HG03460 (cell line): ENCODE results near the gene TFF1.

Source experiments
- ATAC-seq: cut with Tn5 transposase; IDR thresholded peaks from one replicate; pipeline ENCODE4 v1.9.1; 2021; ENCODE audit not compliant: unreplicated experiment

Gene TFF1

DNA sequence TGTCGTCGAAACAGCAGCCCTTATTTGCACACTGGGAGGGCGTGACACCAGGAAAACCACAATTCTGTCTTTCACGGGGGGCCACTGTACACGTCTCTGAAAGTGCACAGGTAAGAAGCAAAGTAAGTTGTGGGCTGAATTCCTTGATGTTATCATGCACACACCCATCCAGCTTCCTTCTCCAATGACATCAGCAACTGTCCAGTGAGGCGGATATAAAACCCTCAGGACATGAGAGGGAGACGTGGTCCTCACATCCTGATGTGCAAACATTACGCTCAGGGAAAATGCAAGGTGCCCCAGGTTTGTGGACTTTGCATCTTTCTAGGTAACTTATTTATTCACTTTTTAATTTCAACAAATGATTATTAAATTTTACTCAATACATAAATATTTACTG is 3.0 kb downstream of the TFF1 start:
- no peak for ATAC-seq

DNA sequence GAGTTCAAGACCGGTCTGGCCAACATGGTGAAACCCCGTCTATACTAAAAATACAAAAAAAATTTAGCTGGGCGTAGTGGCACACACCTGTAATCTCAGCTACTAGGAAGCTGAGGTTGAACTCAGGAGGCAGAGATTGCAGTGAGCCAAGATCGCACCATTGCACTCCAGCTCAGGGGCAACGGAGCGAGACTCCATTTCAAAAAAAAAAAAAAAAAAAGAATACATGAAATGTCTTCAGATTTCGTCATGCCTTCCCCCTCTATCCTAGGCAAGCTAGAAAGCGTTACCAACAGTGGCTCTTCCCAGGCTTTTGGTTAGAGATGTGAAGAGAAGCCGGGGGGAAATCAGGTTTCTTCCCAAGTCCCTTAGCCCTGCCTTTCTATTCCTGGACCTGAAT is 3.6 kb downstream of the TFF1 start:
- ATAC-seq = no peak

DNA sequence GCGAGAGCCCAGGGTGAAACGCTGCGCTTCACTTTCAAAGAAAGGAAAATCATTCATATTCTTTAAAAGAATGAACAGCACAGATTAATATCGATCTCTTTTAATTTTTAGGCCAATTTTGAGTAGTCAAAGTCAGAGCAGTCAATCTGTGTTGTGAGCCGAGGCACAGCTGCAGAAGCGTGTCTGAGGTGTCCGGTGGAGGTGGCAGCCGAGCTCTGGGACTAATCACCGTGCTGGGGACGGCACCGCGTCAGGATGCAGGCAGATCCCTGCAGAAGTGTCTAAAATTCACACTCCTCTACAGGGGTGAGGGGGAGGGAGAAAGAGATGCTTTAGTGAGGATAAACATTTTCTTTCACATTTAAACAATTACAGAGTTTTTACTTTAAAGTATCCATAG is 4.1 kb downstream of the TFF1 start:
- no peak for ATAC-seq

DNA sequence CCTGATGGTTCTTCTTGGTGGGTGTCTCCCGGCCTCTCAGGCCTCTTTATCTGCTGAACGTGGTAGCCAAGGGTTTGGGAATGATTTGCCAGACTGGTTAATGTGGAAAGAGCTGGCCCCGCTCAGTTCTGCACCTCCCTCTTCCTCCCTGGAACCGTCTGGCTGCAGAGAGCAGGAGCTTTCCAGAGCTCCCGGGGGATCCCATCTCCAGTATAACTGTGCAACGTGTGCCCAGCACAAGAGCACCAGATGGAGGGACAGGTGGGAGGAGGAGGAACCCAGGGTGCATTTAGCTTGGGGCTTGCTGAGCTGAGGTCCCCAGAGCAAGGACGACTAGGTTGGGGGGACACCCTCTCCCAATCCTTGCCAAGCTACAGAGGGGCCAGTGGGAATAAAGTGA is 5.0 kb downstream of the TFF1 start:
- no peak for ATAC-seq

DNA sequence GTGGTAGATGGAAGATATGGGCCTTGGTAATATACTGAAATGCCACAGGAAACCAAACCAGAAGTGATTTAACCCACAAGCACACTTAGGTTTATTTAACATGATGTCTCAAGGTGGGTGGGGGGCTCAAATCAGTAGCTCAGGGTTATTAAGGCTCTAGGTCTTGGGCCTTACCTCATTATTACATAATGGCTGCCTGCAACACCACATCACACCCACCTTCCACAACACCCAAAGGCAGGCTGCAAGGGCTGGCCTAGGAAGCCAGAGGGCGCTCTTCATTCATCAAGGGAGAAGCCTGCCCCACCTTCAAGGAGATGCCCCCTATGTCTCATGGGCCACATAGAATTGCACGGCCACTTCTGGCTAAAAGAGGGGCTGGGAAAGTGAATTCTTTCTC is 6.0 kb downstream of the TFF1 start:
- no peak for ATAC-seq

DNA sequence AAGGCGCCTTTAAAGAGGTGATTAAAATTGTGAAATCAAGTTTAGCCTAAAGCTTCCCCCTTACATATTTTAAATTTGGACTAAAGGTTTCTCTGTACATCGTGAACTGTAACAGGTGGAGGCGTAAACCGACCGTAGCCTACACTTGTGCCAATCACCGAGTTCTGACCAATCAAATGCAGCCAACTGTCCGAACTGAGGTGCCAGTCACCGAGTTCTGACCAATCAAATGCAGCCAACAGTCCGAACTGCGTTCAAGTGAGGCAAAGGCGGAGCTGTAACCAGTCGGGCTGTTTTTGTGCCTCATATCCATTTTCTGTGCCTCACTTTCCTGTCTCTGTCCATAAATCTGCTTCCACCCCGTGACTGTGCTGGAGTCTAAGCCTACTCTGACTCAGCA is 7.4 kb downstream of the TFF1 start:
- ATAC-seq = no peak

DNA sequence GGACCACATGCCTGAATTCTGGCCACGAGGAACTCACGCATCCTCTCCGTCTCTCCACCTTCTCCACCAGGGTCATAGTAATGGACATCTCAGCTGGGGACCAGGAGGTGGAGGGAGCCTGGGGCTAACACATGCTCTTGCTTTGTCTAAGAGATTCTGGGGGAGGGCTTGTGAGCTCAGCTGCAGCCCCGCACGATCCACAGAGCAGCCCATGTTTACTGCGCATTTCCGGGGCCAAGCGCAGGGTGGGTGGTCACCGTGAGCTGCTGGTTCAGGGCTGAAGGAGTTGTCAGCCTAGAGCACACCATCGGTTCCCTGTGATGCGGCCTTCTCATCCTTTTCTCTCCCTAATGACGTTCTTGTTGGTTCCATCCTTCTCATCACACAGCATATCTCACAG is 8.1 kb downstream of the TFF1 start:
- ATAC-seq = no peak

DNA sequence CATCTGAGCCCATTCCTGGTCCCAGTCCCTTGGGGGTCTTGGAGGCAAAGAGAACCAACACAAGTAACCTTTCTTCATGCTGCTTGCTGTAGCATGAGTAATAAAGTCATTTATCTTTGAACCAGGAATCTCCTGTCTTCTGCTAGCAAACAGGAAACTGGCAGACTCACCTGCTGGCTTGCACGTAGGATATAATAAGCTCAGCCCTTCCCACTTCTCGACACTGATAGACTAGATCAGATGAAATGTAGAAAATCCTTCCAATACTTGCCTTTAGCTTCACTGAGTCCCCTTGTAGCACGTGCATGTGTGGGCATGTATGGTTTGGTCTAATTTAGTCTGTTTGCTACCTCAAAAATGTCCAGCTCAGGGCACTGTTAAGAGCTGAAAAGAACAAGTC is 9.0 kb downstream of the TFF1 start:
- ATAC-seq = no peak

DNA sequence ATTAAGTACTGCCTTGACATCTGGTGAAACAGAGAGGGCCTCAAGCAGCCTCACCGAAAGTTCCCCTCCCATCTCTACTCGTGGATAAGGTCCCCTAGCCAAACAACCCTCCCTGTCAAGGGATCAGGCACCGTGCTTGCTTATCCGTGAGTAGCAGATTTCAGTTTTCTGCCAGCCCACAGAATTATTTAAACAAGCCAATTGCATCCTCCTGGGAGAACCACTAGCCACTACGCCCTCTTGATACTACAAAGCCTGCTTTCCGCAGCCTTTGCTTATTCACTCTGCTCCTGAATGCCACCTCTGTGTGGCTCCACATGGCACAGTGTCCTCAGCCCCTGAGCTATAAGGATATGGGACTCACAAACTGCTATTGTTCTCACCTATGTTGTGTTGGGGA is 9.7 kb downstream of the TFF1 start:
- no peak for ATAC-seq

DNA sequence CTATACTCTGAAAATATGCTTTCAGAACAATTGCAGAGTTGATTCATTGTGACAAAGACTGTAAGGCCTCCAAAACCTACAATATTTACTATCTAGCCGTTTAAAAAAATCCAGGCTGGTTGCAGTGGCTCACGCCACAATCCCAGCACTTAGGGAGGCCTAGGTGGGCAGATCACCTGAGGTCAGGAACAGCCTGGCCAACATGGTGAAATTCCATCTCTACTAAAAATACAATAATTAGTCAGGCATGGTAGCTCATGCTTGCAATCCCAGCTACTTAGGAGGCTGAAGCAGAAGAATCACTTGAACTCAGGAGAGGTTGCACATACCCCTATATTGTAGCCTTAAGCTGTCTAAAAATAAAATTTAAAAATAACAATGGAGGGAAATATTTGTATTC is 10.3 kb downstream of the TFF1 start:
- no peak for ATAC-seq

DNA sequence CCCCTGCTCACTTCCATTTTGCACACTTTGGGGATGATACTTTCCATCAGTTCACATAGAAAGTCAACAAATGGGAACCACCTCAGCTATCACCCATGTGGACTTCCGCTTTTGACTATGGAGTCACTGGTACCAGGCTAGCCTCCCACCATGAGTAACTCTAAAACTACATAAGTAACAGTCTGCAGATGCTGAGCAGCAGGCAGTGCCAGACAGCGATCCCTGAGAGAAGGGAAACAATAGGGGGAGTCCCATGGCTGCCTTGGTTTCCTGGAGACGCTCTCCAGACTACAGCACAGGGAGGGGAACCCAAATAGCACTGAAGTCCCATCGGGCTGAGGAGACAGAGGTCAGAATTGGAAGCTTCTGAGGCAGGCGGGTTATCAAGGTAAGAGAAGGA is 12.7 kb downstream of the TFF1 start:
- ATAC-seq = no peak

DNA sequence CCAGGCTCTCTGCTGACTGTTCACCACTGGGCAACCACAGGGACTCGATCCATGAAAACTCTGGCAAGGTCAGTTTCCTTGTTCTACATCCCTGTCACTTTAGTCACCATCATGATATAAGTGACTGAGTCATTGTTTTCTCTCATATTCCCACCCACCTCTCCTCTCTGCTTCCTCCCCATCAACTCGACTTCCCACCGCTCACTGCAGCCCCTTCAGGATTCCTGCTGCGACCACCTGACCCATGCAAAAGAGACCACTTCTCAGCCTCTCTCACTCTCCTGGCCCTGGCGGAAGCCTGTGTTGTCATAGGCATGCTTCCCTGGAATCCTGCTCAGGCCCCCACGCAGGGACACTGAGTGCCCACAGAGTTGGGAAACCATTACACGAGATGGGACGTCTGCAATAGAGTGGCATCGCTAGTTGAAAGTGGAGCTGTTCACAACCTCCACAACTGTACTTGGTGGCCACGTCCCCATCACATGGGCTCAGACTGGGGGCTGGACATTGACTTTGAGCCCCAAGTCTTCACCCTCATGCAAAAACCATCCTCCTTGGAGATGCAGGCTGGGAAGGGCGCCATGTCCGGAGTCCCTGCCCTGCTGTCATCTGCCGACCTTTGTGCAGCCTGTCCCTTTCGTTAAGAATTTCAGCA is 13.8 kb downstream of the TFF1 start:
- no peak for ATAC-seq

DNA sequence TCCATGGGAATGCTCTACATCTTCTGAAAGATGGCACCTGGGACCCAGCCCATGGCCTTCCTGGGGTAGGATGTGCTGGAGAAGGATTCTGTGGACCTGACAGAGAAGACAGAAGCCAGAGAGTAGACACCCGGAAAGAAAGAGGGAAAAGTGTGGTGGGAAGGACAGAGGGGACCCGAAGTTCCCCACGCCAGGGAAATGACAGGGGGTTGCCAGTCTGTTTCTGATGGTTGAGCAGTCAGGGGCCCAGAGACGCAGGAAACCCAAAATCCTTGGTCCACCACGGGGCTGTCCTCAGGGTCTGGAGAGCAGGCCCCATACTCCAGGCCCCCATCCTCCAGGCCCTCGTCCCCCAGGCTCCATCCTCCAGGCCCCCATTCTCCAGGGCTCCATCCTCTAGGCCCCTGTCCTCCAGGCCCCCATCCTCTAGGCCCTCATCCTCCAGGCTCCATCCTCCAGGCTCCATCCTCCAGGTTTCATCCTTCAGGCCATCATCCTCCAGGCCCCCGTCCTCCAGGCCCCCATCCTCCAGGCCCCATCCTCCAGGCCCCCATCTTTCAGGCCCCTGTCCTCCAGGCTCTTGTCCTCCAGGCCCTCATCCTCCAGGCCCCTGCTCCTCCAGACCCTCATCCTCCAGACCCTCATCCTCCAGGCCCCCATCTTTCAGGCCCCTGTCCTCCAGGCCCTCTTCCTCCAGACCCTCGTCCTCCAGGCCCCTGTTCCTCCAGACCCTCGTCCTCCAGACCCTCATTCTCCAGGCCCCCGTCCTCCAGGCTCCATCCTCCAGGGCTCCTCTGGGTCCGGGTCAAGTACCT is 14.5 kb downstream of the TFF1 start:
- no peak for ATAC-seq

DNA sequence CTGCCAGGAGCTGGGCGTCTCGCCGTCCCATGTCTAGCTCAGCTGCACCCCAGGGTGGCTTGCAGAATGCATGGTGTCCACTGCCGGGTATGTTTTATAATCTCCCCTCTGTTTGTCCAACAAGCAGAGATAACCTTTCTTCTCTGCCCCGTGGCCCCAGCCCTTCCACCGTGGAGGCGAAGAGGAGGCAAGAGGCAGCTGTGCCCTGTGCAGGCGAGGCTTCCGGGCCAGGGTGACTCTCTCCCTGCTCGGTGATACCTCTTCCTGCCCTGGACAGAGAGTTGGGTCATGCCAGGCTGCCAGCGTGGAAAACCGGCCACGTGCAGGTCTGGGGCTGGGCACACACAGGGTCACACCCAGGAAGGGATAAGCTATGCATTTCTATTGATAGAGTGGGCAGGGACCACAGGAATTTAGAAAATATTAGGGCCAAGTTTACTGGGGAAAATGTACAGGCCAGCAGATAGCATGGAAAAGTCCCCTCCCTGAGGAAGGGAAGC is 15.4 kb downstream of the TFF1 start, which contains the start of gene TFF2:
Gene TFF2 (minus strand): TSS at position 68 of the 500 bp plus-strand sequence. CDS start 37 bp downstream, at position 31.
- no peak for ATAC-seq

DNA sequence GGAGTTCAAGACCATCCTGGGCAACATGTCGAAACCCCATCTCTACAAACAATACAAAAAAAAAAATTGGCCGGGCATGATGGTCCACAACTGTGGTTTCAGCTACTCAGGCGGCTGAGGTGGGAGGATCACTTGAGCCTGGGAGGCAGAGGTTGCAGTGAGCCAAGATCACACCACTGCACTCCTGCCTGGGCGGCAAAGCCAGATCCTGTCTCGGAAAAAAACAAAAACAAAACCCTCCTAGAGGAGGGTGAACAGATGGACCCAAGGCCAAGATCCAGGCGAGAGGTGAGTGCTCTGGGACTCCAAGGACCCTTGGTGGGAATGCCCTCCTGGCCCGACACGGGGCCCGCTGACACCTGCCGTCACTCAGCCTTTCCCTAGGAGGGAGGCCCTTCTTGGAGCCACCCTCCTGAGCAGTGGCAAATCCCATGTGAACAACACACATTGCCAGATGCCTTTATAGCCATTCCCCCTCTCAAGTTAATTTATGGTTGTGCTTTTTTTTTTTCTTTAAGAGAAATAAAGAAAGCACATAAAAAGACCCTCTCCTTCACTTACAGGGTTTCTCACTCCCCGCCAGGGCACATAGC is 15.9 kb downstream of the TFF1 start:
- no peak for ATAC-seq

DNA sequence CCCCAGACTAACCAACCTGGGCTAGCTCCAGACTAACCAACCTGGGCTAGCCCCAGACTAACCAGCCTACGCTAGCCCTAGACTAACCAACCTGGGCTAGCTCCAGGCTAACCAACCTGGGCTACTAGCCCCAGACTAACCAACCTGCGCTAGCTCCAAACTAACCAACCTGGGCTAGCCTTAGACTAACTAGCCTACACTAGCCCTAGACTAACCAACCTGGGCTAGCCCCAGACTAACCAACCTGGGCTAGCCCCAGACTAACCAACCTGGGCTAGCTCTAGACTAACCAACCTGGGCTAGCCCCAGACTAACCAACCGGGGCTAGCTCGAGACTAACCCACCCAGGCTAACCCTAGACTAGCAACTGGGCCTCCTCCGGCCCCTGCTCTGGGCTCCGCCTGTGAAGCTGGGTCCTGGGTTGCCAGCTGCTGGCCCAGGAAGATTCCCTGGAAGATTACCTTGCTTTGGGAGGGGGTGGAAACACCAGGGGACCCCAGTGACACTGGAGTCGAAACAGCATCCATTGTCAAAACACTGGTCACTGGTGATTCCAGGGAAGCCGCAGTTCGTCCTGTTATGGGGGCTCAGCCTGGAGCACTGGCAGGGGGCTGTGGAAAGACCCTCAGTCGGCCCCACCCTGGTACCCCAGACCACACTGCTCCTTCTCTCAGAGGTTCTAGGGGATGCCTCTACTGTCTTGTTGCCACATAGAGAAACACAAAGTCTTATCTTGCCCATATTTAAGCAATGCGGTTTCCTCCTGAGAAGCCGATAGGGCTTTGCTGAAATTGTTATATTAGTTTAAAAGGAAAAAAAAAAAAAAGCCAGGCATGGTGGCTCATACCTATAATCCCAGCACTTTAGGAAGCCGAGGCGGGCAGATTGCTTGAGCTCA is 16.7 kb downstream of the TFF1 start:
- no peak for ATAC-seq

DNA sequence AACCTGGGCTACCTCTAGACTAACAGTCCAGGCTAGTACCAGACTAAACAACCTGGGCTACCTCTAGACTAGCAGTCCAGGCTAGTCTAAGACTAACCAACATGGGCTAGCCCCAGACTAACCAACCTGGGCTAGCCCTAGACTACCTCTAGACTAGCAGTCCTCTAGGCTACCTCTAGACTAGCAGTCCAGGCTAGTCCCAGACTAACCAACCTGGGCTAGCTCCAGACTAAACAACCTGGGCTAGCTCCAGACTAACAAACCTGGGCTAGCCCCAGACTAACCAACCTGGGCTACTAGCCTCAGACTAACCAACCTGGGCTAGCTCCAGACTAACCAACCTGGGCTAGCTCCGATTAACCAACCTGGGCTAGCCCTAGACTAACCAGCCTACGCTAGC is 17.6 kb downstream of the TFF1 start:
- ATAC-seq = no peak

DNA sequence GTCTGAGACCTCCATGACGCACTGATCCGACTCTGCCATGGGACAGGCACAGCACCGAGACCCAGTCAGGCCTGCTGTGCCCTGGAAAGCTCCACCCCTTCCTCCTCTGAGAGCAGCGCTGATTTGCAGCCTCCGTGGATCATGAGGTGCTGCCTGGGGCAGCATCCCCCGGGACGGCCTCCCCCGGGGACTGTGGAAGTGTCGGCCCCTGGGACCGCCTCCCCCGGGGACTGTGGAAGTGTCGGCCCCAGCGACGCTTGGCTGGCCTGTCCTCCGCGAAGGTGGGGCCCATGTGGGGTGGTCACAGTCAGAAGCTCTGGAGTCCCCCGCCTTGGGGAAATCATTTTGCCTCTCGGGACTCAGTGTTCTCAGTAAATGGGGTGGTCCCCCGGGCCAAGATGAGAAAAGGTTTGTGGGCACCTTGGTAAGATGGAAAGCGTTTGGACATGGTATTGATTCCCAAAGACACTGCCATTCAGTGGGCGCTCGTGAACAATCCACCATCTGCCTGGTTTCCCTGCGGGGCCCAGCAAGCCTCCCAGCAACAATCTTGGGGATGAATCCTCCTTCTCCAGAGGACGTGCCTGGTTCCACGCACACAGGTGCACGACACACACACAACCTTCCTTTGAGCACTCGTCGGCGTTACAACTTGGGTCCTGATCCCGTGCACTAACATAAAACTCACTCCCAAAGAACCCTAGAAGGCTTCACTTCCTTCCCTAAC is 18.6 kb downstream of the TFF1 start:
- ATAC-seq = no peak

DNA sequence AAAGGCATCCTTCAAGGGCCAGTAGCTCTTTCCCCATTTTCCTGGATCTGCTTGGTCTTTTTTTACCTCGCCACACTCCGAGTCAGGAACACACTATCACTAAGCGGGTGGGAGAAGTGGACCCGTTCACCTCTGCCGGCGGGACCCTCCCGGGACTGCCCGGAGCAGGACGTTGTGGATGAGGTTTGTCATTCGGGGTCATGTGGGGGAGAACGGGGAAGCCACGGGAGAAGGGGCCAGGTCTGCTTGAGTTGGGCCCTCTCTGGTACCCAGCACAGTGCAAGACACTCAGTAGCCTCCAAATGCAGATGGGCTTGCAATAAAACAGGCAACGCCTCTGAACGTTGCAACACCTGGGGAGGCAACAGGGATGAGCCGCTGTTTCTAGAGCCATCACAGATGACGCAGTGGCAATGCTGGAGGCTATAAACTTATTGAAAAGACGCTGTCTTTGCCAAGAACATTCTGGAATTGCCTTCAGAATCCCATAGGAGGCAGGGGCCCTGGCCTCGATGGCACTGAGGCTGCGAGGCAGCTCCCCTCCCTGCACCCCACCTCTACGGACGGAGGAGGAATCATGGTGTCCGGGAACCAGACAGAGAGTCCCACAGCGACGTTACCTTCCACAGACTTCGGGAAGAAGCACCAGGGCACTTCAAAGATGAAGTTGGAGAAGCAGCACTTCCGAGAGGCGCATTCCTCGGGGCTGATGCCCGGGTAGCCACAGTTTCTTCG is 19.3 kb downstream of the TFF1 start:
- ATAC-seq = no peak

DNA sequence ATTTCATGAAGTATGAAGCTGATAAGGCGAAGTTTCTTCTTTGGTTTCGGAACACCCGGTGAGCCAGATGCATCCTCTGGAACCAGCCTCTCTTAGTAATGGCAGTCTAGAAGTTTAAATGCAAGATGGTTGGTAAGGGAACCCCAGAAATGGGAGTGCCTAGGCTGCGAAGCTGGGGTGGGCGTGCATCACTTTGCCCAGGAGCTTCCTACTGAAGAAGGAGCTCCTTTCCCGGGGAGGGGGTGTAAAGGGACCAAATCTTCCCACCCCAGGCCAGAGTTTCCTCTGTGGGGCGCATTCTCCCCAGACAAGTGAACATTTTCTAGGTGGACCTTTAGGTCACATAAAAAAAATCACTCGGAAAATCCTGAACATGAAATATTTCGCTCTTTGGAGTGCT is 19.9 kb downstream of the TFF1 start:
- ATAC-seq = no peak
